ENCODE measurements around the gene ARHGAP22. TPM values are rescaled to one million over a fixed set of nuclear protein-coding genes. Genes with fewer than 3 reads are reported as not detected.

ARHGAP22 gene
- polyA plus RNA-seq, 3 donors, result 1.5 to 7.8 (median 1.9) TPM

- WGBS (ENCODE audit: insufficient coverage), result 90% methylated on average over 4 of the region's 4 CpGs
- peaks cover 0 to 1% (median 0%) of the 10 kb centered on the region in 3 donors for H3K27me3 Mint-ChIP-seq (ENCODE audit: low read depth in 3 of 3)
- Histone ChIP-seq H3K79me2 (ENCODE audit: insufficient read depth, low read length) (no peaks in the 10 kb centered on the region), H3K27me3 (ENCODE audit: control insufficient read depth in 2 of 2, insufficient read depth in 2 of 2, low read length in 2 of 2) (no peaks in the 10 kb centered on the region), H2AFZ (ENCODE audit: insufficient read depth, low read depth, low read length, poor library complexity, severe bottlenecking) (no peak overlapping the region), H3K9ac (ENCODE audit: insufficient read depth, low read length, poor library complexity, severe bottlenecking) (no peak overlapping the region), H3K4me3 (replicated peaks in 1 of 3; ENCODE audit: low read depth in 2 of 3, low read length in 3 of 3) (no peak overlapping the region), H3K27ac (ENCODE audit: low read depth in 1 of 2, low read length in 2 of 2) (no peak overlapping the region), H4K20me1 (ENCODE audit: insufficient read depth, low read length) (no peaks in the 10 kb centered on the region), H3K9me3 (replicated peaks in 1 of 2; ENCODE audit: control insufficient read depth in 1 of 2, insufficient read depth in 1 of 2, low read length in 2 of 2) (no peaks in the 10 kb centered on the region), H3K4me1 (ENCODE audit: control insufficient read depth in 1 of 2, insufficient read depth in 2 of 2, low read length in 2 of 2) (no peaks in the 10 kb centered on the region), H3K36me3 (replicated peaks in 1 of 2; ENCODE audit: control insufficient read depth in 1 of 2, insufficient read depth in 2 of 2, low read length in 2 of 2) (no peaks in the 10 kb centered on the region), H3K4me2 (replicated peaks; ENCODE audit: extremely low read depth, low read length, poor library complexity, severe bottlenecking) (no peak overlapping the region)
- no peaks in the 10 kb centered on the region for H3K36me3 Mint-ChIP-seq
- H3K27ac Mint-ChIP-seq, result no peak overlapping the region
- H3K4me3 Mint-ChIP-seq, result no peak overlapping the region
- intact Hi-C loops (cut with micrococcal nuclease), result no loop called here
- TF ChIP-seq CTCF (IDR thresholded peaks at IDR 0.05), result no peak
- H3K4me1 Mint-ChIP-seq, result no peaks in the 10 kb centered on the region
- peaks cover 0 to 2% (median 0%) of the 10 kb centered on the region in 7 donors for H3K9me3 Mint-ChIP-seq
- DNase-seq, result no peak
Observed at GRCh38 chr10:48448796-48449195, 156.1 kb downstream of the ARHGAP22 start.

DNA sequence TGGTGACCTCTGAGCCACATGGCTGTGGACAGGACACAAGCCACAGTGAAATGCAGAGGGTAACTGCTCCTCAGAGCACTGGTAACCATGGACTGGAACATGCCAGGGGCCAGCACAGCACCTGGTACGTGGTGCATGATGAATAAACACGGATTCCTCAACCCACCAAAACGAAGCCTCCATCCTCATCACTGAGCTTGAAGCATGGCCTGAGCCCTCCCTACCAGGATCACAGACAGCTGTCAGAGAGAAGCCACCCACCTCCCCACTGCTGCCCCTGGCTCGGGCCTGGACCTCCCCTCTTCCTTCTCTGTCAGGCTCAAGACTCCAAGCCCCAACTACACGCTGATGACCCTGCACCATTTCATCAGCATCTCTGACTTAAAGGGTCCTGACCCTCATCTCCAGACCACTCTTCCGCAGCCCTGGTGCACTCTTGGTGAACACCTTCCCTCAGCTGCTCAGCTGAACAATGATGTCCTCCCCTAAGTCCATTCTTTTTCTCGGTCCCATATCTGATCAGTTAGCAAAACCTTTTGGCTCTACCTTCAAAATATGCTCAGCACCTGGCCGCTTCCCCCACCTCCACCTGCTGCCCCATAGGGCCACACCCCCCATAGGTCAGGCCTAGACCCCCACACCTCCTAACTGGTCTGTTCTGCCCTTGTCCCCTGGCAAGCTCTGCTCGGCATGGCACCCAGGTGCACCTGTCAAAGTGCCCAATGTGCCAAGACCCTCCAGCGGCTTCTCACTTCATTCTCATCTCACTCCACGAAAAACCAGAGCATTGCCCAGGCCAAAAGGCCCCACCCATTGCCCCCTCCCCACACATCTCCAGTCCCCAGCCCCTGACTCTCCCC lies 157.3 kb downstream of the ARHGAP22 start:
- Histone ChIP-seq H3K79me2 (ENCODE audit: insufficient read depth, low read length) (no peaks in the 10 kb centered on the region), H3K4me2 (replicated peaks; ENCODE audit: extremely low read depth, low read length, poor library complexity, severe bottlenecking) (no peak overlapping the region), H3K9me3 (replicated peaks in 1 of 2; ENCODE audit: control insufficient read depth in 1 of 2, insufficient read depth in 1 of 2, low read length in 2 of 2) (no peaks in the 10 kb centered on the region), H3K27ac (ENCODE audit: low read depth in 1 of 2, low read length in 2 of 2) (no peak overlapping the region), H3K4me1 (ENCODE audit: control insufficient read depth in 1 of 2, insufficient read depth in 2 of 2, low read length in 2 of 2) (no peaks in the 10 kb centered on the region), H3K4me3 (replicated peaks in 1 of 3; ENCODE audit: low read depth in 2 of 3, low read length in 3 of 3) (no peak overlapping the region), H3K9ac (ENCODE audit: insufficient read depth, low read length, poor library complexity, severe bottlenecking) (no peak overlapping the region), H3K27me3 (ENCODE audit: control insufficient read depth in 2 of 2, insufficient read depth in 2 of 2, low read length in 2 of 2) (no peaks in the 10 kb centered on the region), H2AFZ (ENCODE audit: insufficient read depth, low read depth, low read length, poor library complexity, severe bottlenecking) (no peak overlapping the region), H3K36me3 (replicated peaks in 1 of 2; ENCODE audit: control insufficient read depth in 1 of 2, insufficient read depth in 2 of 2, low read length in 2 of 2) (no peaks in the 10 kb centered on the region), H4K20me1 (ENCODE audit: insufficient read depth, low read length) (no peaks in the 10 kb centered on the region)
- intact Hi-C loops (cut with micrococcal nuclease), result no loop called here
- no peak for TF ChIP-seq CTCF (IDR thresholded peaks at IDR 0.05)
- DNase-seq, result no peak
- Mint-ChIP-seq H3K4me1 (no peaks in the 10 kb centered on the region), H3K27ac (peak overlapping the region in 1 of 7 donors; percentile 5), H3K36me3 (no peaks in the 10 kb centered on the region), H3K9me3 (peaks cover 0 to 2% (median 0%) of the 10 kb centered on the region in 7 donors), H3K4me3 (no peak overlapping the region), H3K27me3 (ENCODE audit: low read depth in 3 of 3) (peaks cover 0 to 4% (median 2%) of the 10 kb centered on the region in 3 donors)
- 92% methylated on average over 11 of the region's 11 CpGs for WGBS (ENCODE audit: insufficient coverage)

All from CD14-positive monocyte (primary cell).